Heart right ventricle (tissue), 16 donors: ENCODE data around the gene SMARCD2. TPM values are rescaled to one million over a fixed set of nuclear protein-coding genes. Genes with fewer than 3 reads are reported as not detected.
"Not testable (repeated sequence)": the region's sequence is repeated elsewhere in the genome, so short reads cannot be mapped to it uniquely, and the experiment has no call there.

Experiments
- ATAC-seq, 8 donors: fragments of 200-7000 bp; cut with Tn5 transposase; one replicate each; pipeline ENCODE4 v1.9.1; 2020; ENCODE audit warnings: mild to moderate bottlenecking in 8 of 8, moderate library complexity in 8 of 8, moderate number of reproducible peaks in 1 of 8
- DNase-seq, 2 donors: peaks; one replicate each; pipeline ENCODE4 v3.0.0-alpha.2; 2020
- H3K27ac ChIP-seq, 10 donors: fragments of 200-600 bp; sonication (generic) in 2 of 10; one replicate each; pipeline versions ENCODE4 v1.5.0 to v1.8.0; 2020 to 2022; ENCODE audit warnings: mild to moderate bottlenecking in 3 of 10
- H3K27me3 ChIP-seq, 7 donors: fragments of 200-600 bp; one replicate each; pipeline ENCODE4 v1.8.0; 2021 to 2022; ENCODE audit warnings: mild to moderate bottlenecking in 2 of 7
- H3K36me3 ChIP-seq, 9 donors: fragments of 200-600 bp; sonication (generic) in 1 of 9; one replicate each; pipeline versions ENCODE4 v1.5.0 to v1.8.0; 2020 to 2022; ENCODE audit warnings: mild to moderate bottlenecking in 2 of 9
- H3K4me1 ChIP-seq, 9 donors: fragments of 200-600 bp; sonication (generic) in 1 of 9; one replicate each; pipeline versions ENCODE4 v1.5.0 to v1.8.0; 2020 to 2022; ENCODE audit warnings: mild to moderate bottlenecking in 4 of 9
- H3K4me3 ChIP-seq, 10 donors: fragments of 200-600 bp; sonication (generic) in 2 of 10; one replicate each; pipeline versions ENCODE4 v1.5.0 to v1.8.0; 2020 to 2022; ENCODE audit warnings: mild to moderate bottlenecking in 7 of 10, moderate library complexity in 2 of 10
- H3K9me3 ChIP-seq, 11 donors: fragments of 200-600 bp in 10 of 11; sonication (generic) in 2 of 11; one replicate each; pipeline versions ENCODE4 v1.5.0 to v1.8.0; 2013 to 2022; ENCODE audit warnings: mild to moderate bottlenecking in 2 of 11, control low read depth in 1 of 11, moderate library complexity in 1 of 11
- WGBS, 2 donors: extraction: QIAGEN DNeasy Blood & Tissue Kit; methylation state at CpG; one replicate each; pipeline ENCODE4 v1.1.7; 2013; ENCODE audit warnings: inconsistent platforms in 1 of 2; 5-methylcytosine and 5-hydroxymethylcytosine counted together
- intact Hi-C, 10 donors: fragments of 100-400 bp; cut with DNase I; formaldehyde crosslinking; loops; one replicate each; pipeline versions ENCODE4 v1.11.1 to v1.14.2; 2022
- polyA plus RNA-seq, 2 donors: library from polyadenylated mRNA; stranded (reverse); fragments of 200-250 nt; gene quantifications; one replicate each; pipeline ENCODE4 v1.2.3, GENCODE V29; 2013
- total RNA-seq, 10 donors: library from RNA; stranded (reverse); fragmentation: NEBNext Ultra II Directional in 3 of 10; extraction: Animal tissue kit (Norgen Biotek cat#: 25700) in 3 of 10; gene quantifications; one replicate each; pipeline versions ENCODE4 v1.2.1 to v1.2.4, GENCODE V29; 2021 to 2023
- TF ChIP-seq, protein P1 (sequence below), 9 donors: fragments of 200-600 bp; sonication (generic) in 2 of 9; IDR thresholded peaks; one replicate each; pipeline versions ENCODE4 v1.5.0 to v1.8.0; 2021 to 2022; ENCODE audit warnings: antibody characterized with exemption in 9 of 9, mild to moderate bottlenecking in 5 of 9, moderate library complexity in 1 of 9
- donor health status: Arrhythmogenic right ventricular cardiomyopathy.
- donor health status: ischemic (EF 13 %, LVEDD 7.1; RV severe dilation, severe dysfunction).
- donor health status: healthy with polysubstance abuse.
- donor health status: DM: no; HTN: yes; CAD: no.
- donor health status: DM: no; HTN: no; CAD: no.
- donor health status: ischemic (EF 25% LVEDD 6.9; RV normal size, moderate dysfunction).
- donor health status: ischemic (EF 25% LVEDD 5.7; RV mildly dilated, moderate dysfunction).
- donor health status: healthy.
- donor health status: DM: yes; HTN: yes; CAD: no.
- donor health status: Ischemic cardiomyopathy.
- donor health status: ischemic (EF 35%, LVEDD 5.7; RV mildly dilated, moderate dysfunction).
- donor health status: nonischemic (EF 11% LVEDD 7.7; RV severe dilation, severe dysfunction).
- donor health status: DM: yes; HTN: yes; CAD: no.
- donor health status: PGD.
- donor health status: ischemic (EF 29% LVEDD 5.4; RV normal size, mild dysfunction).
- donor health status: nonischemic (EF 23%, LVEDD 6.1; RV moderate dilation, normal function).

SMARCD2 gene
- total and polyA plus RNA-seq, 12 donors: 11.6 to 35.7 (median 18.4) TPM

DNA sequence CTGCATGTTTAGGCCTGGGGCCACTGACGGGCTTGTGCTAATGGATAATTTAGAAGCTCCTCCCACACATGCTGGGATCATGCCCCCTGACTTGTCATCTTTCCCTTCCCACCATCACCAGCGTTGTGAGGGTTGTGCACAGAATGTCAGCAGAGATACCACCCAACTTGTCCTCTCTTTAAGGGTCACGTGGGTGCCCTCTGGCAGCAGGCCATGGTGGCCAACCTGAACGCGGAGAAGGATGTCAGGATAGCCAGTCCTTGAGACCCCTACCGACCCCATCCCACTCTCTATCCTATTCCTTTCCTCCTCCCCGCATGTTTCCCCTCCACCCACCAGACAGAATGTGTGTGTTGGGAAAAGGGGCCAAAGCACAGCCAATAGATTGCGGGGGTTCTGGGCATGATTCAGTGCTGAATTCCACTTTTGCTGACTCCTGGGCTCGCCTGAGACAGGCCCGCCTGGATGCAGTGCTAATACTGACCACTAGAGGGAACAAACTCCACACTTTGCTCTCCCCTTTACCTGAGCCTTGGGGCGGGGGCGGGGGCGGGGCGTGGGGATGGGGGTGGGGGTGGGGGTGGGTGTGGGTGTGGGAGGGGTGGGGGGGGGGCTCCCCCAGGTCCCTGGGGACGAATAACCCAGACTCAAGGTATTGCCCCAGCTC is 39.6 kb upstream of the SMARCD2 start, which contains the start of gene GH2:
Gene GH2, minus strand, starts transcription at position 10 of the 667 bp plus-strand sequence. CDS start 143 bp downstream, outside the sequence.
- intact Hi-C loops: no loop called here
- H3K27ac ChIP-seq: no peak within 1 kb of the TSS
- H3K4me3 ChIP-seq: no peak within 1 kb of the TSS
- no peaks in the 10 kb centered on the region for H3K36me3 ChIP-seq
- ATAC-seq (peak in 5 of 8 donors; percentile 63 to 78 (median 67)), DNase-seq (peak in 1 of 2 donors; percentile 24)
- H3K4me1 ChIP-seq: peaks cover 0 to 7% (median 0%) of the 10 kb centered on the region in 9 donors
- H3K27me3 ChIP-seq: peaks cover 0 to 3% (median 0%) of the 10 kb centered on the region in 7 donors
- WGBS, 2 donors: 34% methylated on average over 14 to 15 of the region's 15 CpGs
- no peaks in the 10 kb centered on the region for H3K9me3 ChIP-seq
- TF ChIP-seq, protein P1, sequence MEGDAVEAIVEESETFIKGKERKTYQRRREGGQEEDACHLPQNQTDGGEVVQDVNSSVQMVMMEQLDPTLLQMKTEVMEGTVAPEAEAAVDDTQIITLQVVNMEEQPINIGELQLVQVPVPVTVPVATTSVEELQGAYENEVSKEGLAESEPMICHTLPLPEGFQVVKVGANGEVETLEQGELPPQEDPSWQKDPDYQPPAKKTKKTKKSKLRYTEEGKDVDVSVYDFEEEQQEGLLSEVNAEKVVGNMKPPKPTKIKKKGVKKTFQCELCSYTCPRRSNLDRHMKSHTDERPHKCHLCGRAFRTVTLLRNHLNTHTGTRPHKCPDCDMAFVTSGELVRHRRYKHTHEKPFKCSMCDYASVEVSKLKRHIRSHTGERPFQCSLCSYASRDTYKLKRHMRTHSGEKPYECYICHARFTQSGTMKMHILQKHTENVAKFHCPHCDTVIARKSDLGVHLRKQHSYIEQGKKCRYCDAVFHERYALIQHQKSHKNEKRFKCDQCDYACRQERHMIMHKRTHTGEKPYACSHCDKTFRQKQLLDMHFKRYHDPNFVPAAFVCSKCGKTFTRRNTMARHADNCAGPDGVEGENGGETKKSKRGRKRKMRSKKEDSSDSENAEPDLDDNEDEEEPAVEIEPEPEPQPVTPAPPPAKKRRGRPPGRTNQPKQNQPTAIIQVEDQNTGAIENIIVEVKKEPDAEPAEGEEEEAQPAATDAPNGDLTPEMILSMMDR (IDR thresholded peaks at IDR 0.05): peak in 8 of 9 donors; percentile 31 to 59 (median 53)

DNA sequence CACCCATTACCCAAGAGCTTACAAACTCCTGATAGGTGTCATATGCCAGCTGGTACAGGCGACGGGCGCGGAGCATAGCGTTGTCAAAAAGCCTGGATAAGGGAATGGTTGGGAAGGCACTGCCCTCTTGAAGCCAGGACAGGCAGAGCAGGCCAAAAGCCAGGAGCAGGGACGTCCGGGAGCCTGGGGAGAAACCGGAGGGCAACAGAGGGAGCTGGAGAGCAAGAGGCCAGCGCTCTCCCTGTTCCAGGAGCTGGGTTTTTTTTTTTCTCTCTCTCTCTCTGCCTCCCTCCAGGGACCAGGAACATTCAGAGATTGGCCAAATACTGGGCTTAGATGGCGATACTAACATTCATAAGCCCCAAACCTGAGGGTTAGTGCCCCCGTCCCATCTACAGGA is 38.9 kb upstream of the SMARCD2 start:
- DNase-seq (peak; percentile 14 to 36), ATAC-seq (peak in 6 of 8 donors; percentile 38 to 78 (median 48))
- H3K27ac ChIP-seq, intact Hi-C loops, H3K36me3 ChIP-seq, H3K4me1 ChIP-seq, H3K4me3 ChIP-seq, H3K27me3 ChIP-seq, H3K9me3 ChIP-seq: not testable (repeated sequence)
- TF ChIP-seq, protein P1 (IDR thresholded peaks at IDR 0.05): peak in 4 of 9 donors; percentile 21 to 45 (median 32)
- WGBS, 2 donors: 43 to 49% methylated on average over 11 of the region's 11 CpGs

GRCh38 chr17:63880706-63881105 is 38.2 kb upstream of the SMARCD2 start:
- H3K9me3 ChIP-seq: no peaks in the 10 kb centered on the region
- TF ChIP-seq, protein P1 (IDR thresholded peaks at IDR 0.05): no peak
- intact Hi-C loops: no loop called here
- DNase-seq: no peak
- H3K4me1 ChIP-seq: peaks cover 0 to 7% (median 0%) of the 10 kb centered on the region in 9 donors
- ATAC-seq: no peak
- H3K27me3 ChIP-seq: peaks cover 0 to 6% (median 0%) of the 10 kb centered on the region in 7 donors
- H3K36me3 ChIP-seq: no peaks in the 10 kb centered on the region
- 81 to 82% methylated on average over 12 of the region's 12 CpGs for WGBS, 2 donors
- no peak overlapping the region for H3K4me3 ChIP-seq
- H3K27ac ChIP-seq: no peak overlapping the region

- ATAC-seq, H3K4me1 ChIP-seq, H3K27me3 ChIP-seq, DNase-seq, H3K9me3 ChIP-seq, H3K27ac ChIP-seq, H3K4me3 ChIP-seq, H3K36me3 ChIP-seq, intact Hi-C loops: not testable (repeated sequence)
- WGBS, 2 donors: 87 to 88% methylated on average over 9 of the region's 9 CpGs
These were observed 35.9 kb upstream of the SMARCD2 start for GRCh38 chr17:63878413-63878812.

GRCh38 chr17:63874693-63875092 is 32.2 kb upstream of the SMARCD2 start:
- H3K9me3 ChIP-seq, intact Hi-C loops, ATAC-seq: not testable (repeated sequence)

GRCh38 chr17:63874061-63874626 is 31.7 kb upstream of the SMARCD2 start:
- H3K4me1 ChIP-seq, H3K4me3 ChIP-seq, DNase-seq, H3K27me3 ChIP-seq, intact Hi-C loops, H3K9me3 ChIP-seq, H3K27ac ChIP-seq, H3K36me3 ChIP-seq, ATAC-seq: not testable (repeated sequence)
- 68% methylated on average over 6 of the region's 8 CpGs for WGBS, 2 donors

More at GRCh38 chr17:63874693-63875092, 32.2 kb upstream of the SMARCD2 start:
- not testable (repeated sequence) for DNase-seq, H3K4me3 ChIP-seq, H3K27me3 ChIP-seq, H3K27ac ChIP-seq, H3K36me3 ChIP-seq, H3K4me1 ChIP-seq
- 78 to 87% methylated on average over 6 of the region's 6 CpGs for WGBS, 2 donors

- not testable (repeated sequence) for DNase-seq
These were observed 31.1 kb upstream of the SMARCD2 start, which contains the start of gene CSH2 for GRCh38 chr17:63873577-63873976. TSS of gene CSH2 (minus strand) at chr17:63873677. CDS start at chr17:63873614, 63 bp downstream.

GRCh38 chr17:63871646-63872365 is 29.3 kb upstream of the SMARCD2 start:
- DNase-seq, ATAC-seq, H3K4me3 ChIP-seq, H3K4me1 ChIP-seq, intact Hi-C loops, H3K36me3 ChIP-seq, H3K27ac ChIP-seq, H3K9me3 ChIP-seq, H3K27me3 ChIP-seq: not testable (repeated sequence)
- WGBS, 2 donors: 89 to 96% methylated on average over 9 to 15 of the region's 15 CpGs

More at GRCh38 chr17:63873577-63873976, 31.1 kb upstream of the SMARCD2 start, which contains the start of gene CSH2:
- H3K9me3 ChIP-seq, H3K27me3 ChIP-seq, ATAC-seq, H3K4me1 ChIP-seq, H3K4me3 ChIP-seq, H3K36me3 ChIP-seq, intact Hi-C loops, H3K27ac ChIP-seq: not testable (repeated sequence)
- 81 to 88% methylated on average over 6 to 7 of the region's 7 CpGs for WGBS, 2 donors
